Thyroid gland (tissue), 4 donors: ENCODE results near the gene RAD21L1.

Experiments
- POLR2A ChIP-seq, 2 donors: fragments of 450-650 bp; IDR thresholded peaks; one replicate each; pipeline ENCODE4 v1.6.1; 2017; ENCODE audit warnings: antibody characterized with exemption in 2 of 2, mild to moderate bottlenecking in 2 of 2, moderate library complexity in 1 of 2
- TF ChIP-seq, protein P1 (sequence below), 6 experiments: fragments of 200-600 bp in 3 of 6; fragments of 450-650 bp in 3 of 6; sonication (generic) in 3 of 6; IDR thresholded peaks; one replicate each; pipeline ENCODE4 v1.5.1; 2016 to 2019; ENCODE audit warnings: antibody characterized with exemption in 6 of 6, mild to moderate bottlenecking in 2 of 6, inconsistent platforms in 1 of 6, moderate library complexity in 1 of 6

DNA sequence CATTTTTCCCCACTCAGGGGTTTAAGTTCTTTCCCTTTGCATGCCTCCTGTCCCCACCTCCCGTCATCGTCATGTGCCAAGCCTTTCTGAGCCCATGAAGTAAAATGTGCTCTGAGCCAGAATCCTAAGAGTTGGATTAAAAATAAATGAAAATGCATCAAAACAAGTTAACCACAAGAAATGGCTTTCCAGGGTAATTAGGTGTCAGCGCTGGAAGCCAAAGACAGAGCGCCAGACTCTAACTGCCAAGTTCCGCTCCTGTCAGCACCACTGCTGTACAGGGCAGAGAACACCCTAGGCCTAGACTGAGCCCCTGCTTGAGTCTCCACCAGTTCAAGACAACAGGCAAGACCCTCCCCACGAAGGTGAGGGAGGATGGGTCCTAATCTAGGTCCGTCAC is 28.0 kb upstream of the RAD21L1 start:
- TF ChIP-seq, protein P1, sequence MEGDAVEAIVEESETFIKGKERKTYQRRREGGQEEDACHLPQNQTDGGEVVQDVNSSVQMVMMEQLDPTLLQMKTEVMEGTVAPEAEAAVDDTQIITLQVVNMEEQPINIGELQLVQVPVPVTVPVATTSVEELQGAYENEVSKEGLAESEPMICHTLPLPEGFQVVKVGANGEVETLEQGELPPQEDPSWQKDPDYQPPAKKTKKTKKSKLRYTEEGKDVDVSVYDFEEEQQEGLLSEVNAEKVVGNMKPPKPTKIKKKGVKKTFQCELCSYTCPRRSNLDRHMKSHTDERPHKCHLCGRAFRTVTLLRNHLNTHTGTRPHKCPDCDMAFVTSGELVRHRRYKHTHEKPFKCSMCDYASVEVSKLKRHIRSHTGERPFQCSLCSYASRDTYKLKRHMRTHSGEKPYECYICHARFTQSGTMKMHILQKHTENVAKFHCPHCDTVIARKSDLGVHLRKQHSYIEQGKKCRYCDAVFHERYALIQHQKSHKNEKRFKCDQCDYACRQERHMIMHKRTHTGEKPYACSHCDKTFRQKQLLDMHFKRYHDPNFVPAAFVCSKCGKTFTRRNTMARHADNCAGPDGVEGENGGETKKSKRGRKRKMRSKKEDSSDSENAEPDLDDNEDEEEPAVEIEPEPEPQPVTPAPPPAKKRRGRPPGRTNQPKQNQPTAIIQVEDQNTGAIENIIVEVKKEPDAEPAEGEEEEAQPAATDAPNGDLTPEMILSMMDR (IDR thresholded peaks at IDR 0.05), result no peak
- no peak for TF ChIP-seq POLR2A (IDR thresholded peaks at IDR 0.05)
